Chondrocyte (in vitro differentiated cells): ENCODE measurements around the gene DUSP6. TPM values are rescaled to one million over a fixed set of nuclear protein-coding genes. Genes with fewer than 3 reads are reported as not detected.

Experiments used
- DNase-seq: peaks from one replicate; pipeline ENCODE4 v3.0.0; 2021; ENCODE audit warnings: mixed read lengths, low spot score
- H3K27ac Mint-ChIP-seq: one replicate; pipeline ENCODE4 v1.8.0; 2021; ENCODE audit warnings: mild to moderate bottlenecking, moderate library complexity, mixed read lengths; ENCODE audit not compliant: unreplicated experiment
- H3K27me3 Mint-ChIP-seq: 2 replicates; pipeline ENCODE4 v1.8.0; 2021; ENCODE audit warnings: low read depth, mixed read lengths
- H3K36me3 Mint-ChIP-seq: 2 replicates; pipeline ENCODE4 v1.8.0; 2021; ENCODE audit warnings: low read depth, mixed read lengths
- H3K4me1 Mint-ChIP-seq: 2 replicates; pipeline ENCODE4 v1.8.0; 2021; ENCODE audit warnings: low read depth, mild to moderate bottlenecking, mixed read lengths
- H3K4me3 Mint-ChIP-seq: one replicate; pipeline ENCODE4 v1.8.0; 2021; ENCODE audit warnings: mild to moderate bottlenecking, moderate library complexity, mixed read lengths; ENCODE audit not compliant: unreplicated experiment
- H3K9me3 Mint-ChIP-seq: 2 replicates; pipeline ENCODE4 v1.8.0; 2021; ENCODE audit warnings: low read depth, mixed read lengths
- CTCF ChIP-seq: fragments of 200-600 bp; sonication (generic); IDR thresholded peaks from 2 replicates; pipeline ENCODE4 v1.5.0; 2021; ENCODE audit warnings: antibody characterized with exemption, mild to moderate bottlenecking, moderate library complexity
- total RNA-seq: library from RNA; stranded (reverse); gene quantifications from 3 replicates; pipeline ENCODE4 v1.2.1, GENCODE V29; 2021

Gene DUSP6
- total RNA-seq, 1 donor from 2014 or later: 8.3 TPM

- Mint-ChIP-seq H3K9me3 (no peaks in the 10 kb centered on the region), H3K4me1 (peaks cover 21% of the 10 kb centered on the region), H3K27ac (no peak overlapping the region), H3K4me3 (no peak overlapping the region), H3K27me3 (no peaks in the 10 kb centered on the region), H3K36me3 (peaks cover 2% of the 10 kb centered on the region)
- no peak for TF ChIP-seq CTCF
- no peak for DNase-seq
Measured at GRCh38 chr12:89366676-89367364, 14.5 kb upstream of the DUSP6 start.

GRCh38 chr12:89364631-89365030, 12.3 kb upstream of the DUSP6 start:
- Mint-ChIP-seq H3K4me3 (no peak overlapping the region), H3K4me1 (peaks cover 5% of the 10 kb centered on the region), H3K36me3 (peaks cover 2% of the 10 kb centered on the region), H3K27ac (no peak overlapping the region), H3K27me3 (no peaks in the 10 kb centered on the region), H3K9me3 (no peaks in the 10 kb centered on the region)
- no peak for DNase-seq
- TF ChIP-seq CTCF: no peak

- Mint-ChIP-seq H3K36me3 (peaks cover 2% of the 10 kb centered on the region), H3K4me1 (peaks cover 4% of the 10 kb centered on the region), H3K27ac (no peak overlapping the region)
Measured at GRCh38 chr12:89364058-89364457, 11.8 kb upstream of the DUSP6 start.

GRCh38 chr12:89363582-89363981, 11.3 kb upstream of the DUSP6 start:
- H3K4me3 Mint-ChIP-seq: no peak overlapping the region
- no peaks in the 10 kb centered on the region for H3K9me3 Mint-ChIP-seq
- no peak for DNase-seq
- no peak for TF ChIP-seq CTCF
- H3K4me1 Mint-ChIP-seq: peaks cover 4% of the 10 kb centered on the region
- no peak overlapping the region for H3K27ac Mint-ChIP-seq
- peaks cover 2% of the 10 kb centered on the region for H3K36me3 Mint-ChIP-seq
- H3K27me3 Mint-ChIP-seq: no peaks in the 10 kb centered on the region

More at GRCh38 chr12:89364058-89364457, 11.8 kb upstream of the DUSP6 start:
- no peak overlapping the region for H3K4me3 Mint-ChIP-seq
- TF ChIP-seq CTCF: no peak
- DNase-seq: no peak
- no peaks in the 10 kb centered on the region for H3K9me3 Mint-ChIP-seq
- H3K27me3 Mint-ChIP-seq: no peaks in the 10 kb centered on the region

GRCh38 chr12:89363084-89363483, 10.8 kb upstream of the DUSP6 start:
- DNase-seq: no peak
- H3K27ac Mint-ChIP-seq: no peak overlapping the region
- H3K27me3 Mint-ChIP-seq: no peaks in the 10 kb centered on the region
- no peak for TF ChIP-seq CTCF
- no peak overlapping the region for H3K4me3 Mint-ChIP-seq
- no peaks in the 10 kb centered on the region for H3K9me3 Mint-ChIP-seq
- H3K4me1 Mint-ChIP-seq: peaks cover 4% of the 10 kb centered on the region
- H3K36me3 Mint-ChIP-seq: peaks cover 2% of the 10 kb centered on the region
